Right cardiac atrium (tissue), 5 donors: ENCODE results near the gene MUC6. TPM values are rescaled to one million over a fixed set of nuclear protein-coding genes. Genes with fewer than 3 reads are reported as not detected.
"Not testable (repeated sequence)": the region's sequence is repeated elsewhere in the genome, so short reads cannot be mapped to it uniquely, and the experiment has no call there.

Source experiments
- ATAC-seq, 2 donors: fragments of 200-7000 bp; cut with Tn5 transposase; one replicate each; pipeline versions ENCODE4 v1.8.0 to v1.9.1; 2020; ENCODE audit warnings: moderate library complexity in 2 of 2, mild to moderate bottlenecking in 1 of 2
- DNase-seq, 3 donors: peaks; one replicate each; pipeline ENCODE4 v3.0.0-alpha.2; 2020
- H3K27ac ChIP-seq: one replicate; pipeline ENCODE4 v1.5.1; 2013; ENCODE audit warnings: mild to moderate bottlenecking, low read length, control low read depth, moderate library complexity
- H3K27me3 ChIP-seq: one replicate; pipeline ENCODE4 v1.6.1; 2013; ENCODE audit not compliant: control insufficient read depth, insufficient read depth
- H3K4me1 ChIP-seq: one replicate; pipeline ENCODE4 v1.6.1; 2013; ENCODE audit warnings: low read length; ENCODE audit not compliant: control insufficient read depth, insufficient read depth
- H3K4me3 ChIP-seq: one replicate; pipeline ENCODE4 v1.5.1; 2013; ENCODE audit warnings: low read length, control low read depth
- H3K9me3 ChIP-seq: one replicate; pipeline ENCODE4 v1.6.1; 2013; ENCODE audit warnings: low read length; ENCODE audit not compliant: control insufficient read depth
- WGBS: extraction: QIAGEN DNeasy Blood & Tissue Kit; methylation state at CpG from one replicate; pipeline ENCODE4 v1.1.7; 2013; 5-methylcytosine and 5-hydroxymethylcytosine counted together
- intact Hi-C, 4 donors: fragments of 100-400 bp; cut with DNase I; formaldehyde crosslinking; loops; one replicate each; pipeline versions ENCODE4 v1.11.0 to v1.14.0; 2022 to 2023
- polyA plus RNA-seq: library from polyadenylated mRNA; stranded (reverse); fragments of 200-250 nt; gene quantifications from one replicate; pipeline ENCODE4 v1.2.3, GENCODE V29; 2013
- total RNA-seq, 4 donors: library from RNA; stranded (reverse); fragmentation: NEBNext Ultra II Directional; extraction: Animal tissue kit (Norgen Biotek cat#: 25700); gene quantifications; one replicate each; pipeline ENCODE4 v1.2.1, GENCODE V29; 2021
- donor health status: healthy with polysubstance abuse.
- donor health status: DM: no; HTN: yes; CAD: no.
- donor health status: DM: no; HTN: no; CAD: no.
- donor health status: DM: no; HTN: yes; CAD: no; lungs with severe emphysema.
- donor health status: DM: yes; HTN: yes; CAD: no.

Gene MUC6
- total and polyA plus RNA-seq, 5 donors = 0.05 TPM; not detected in 4

- H3K27ac ChIP-seq = no peak overlapping the region
- 87% methylated on average over 9 of the region's 9 CpGs for WGBS
- intact Hi-C loops = no loop called here
- no peak for ATAC-seq
- H3K27me3 ChIP-seq = no peaks in the 10 kb centered on the region
- H3K4me1 ChIP-seq = no peaks in the 10 kb centered on the region
- H3K4me3 ChIP-seq = no peak overlapping the region
- DNase-seq = no peak
- no peaks in the 10 kb centered on the region for H3K9me3 ChIP-seq
Observed at GRCh38 chr11:1018091-1018490, 18.4 kb downstream of the MUC6 start.

DNA sequence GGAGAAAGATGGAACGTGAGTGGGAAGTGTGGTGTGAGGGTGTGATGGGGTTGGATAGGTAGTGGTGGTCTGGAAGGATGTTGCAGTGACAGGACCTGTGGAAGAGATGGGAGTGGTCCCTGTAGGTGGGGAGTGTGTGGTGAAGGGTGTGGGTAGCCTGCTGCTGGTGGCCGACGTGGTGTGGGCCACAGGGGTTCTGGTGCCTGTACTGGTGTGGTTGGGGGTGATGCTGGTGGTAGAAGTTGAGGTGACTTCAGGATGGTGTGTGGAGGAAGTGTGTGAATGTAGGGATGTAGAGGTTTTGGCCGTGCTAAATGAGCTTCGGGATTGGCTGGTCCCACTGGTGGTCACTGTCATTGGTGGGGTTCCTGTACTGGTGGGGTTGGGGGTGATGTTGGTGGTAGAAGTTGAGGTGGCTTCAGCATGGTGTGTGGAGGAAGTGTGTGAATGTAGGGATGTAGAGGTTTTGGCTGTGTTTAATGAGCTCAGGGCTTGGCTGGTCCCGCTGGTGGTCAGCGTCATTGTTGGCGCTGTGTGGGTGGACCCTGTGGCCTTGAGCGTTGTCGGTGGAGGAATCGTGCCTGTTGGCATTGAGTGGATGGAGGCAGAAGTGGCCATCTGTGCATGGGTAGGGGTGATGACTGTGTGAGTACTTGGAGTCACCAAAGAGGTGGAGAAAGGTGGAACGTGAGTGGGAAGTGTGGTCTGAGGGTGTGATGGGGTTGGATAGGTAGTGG lies 19.1 kb downstream of the MUC6 start:
- peak; percentile 42 to 46 for ATAC-seq
- Histone ChIP-seq H3K27ac (no peak overlapping the region), H3K4me1 (no peaks in the 10 kb centered on the region), H3K9me3 (no peaks in the 10 kb centered on the region), H3K4me3 (no peak overlapping the region), H3K27me3 (no peaks in the 10 kb centered on the region)
- intact Hi-C loops = no loop called here
- 86% methylated on average over 12 of the region's 12 CpGs for WGBS
- no peak for DNase-seq

GRCh38 chr11:1016610-1017126 lies 19.9 kb downstream of the MUC6 start:
- ATAC-seq = peak; percentile 39 to 45
- H3K27ac ChIP-seq, DNase-seq, H3K9me3 ChIP-seq, H3K4me3 ChIP-seq, intact Hi-C loops, H3K27me3 ChIP-seq, H3K4me1 ChIP-seq: not testable (repeated sequence)
- 69% methylated on average over 7 of the region's 7 CpGs for WGBS

GRCh38 chr11:1015826-1016545 lies 20.5 kb downstream of the MUC6 start:
- intact Hi-C loops = no loop called here
- no peaks in the 10 kb centered on the region for H3K4me1 ChIP-seq
- no peaks in the 10 kb centered on the region for H3K27me3 ChIP-seq
- H3K4me3 ChIP-seq = no peak overlapping the region
- no peaks in the 10 kb centered on the region for H3K9me3 ChIP-seq
- 87% methylated on average over 20 of the region's 20 CpGs for WGBS
- ATAC-seq = no peak
- no peak overlapping the region for H3K27ac ChIP-seq
- no peak for DNase-seq

GRCh38 chr11:1015064-1015463 lies 21.5 kb downstream of the MUC6 start:
- intact Hi-C loops = no loop called here
- DNase-seq (no peak), ATAC-seq (no peak)
- no peaks in the 10 kb centered on the region for H3K4me1 ChIP-seq
- WGBS = 97% methylated on average over 7 of the region's 7 CpGs
- H3K9me3 ChIP-seq = no peaks in the 10 kb centered on the region
- H3K27me3 ChIP-seq = no peaks in the 10 kb centered on the region
- no peak overlapping the region for H3K4me3 ChIP-seq
- no peak overlapping the region for H3K27ac ChIP-seq

DNA sequence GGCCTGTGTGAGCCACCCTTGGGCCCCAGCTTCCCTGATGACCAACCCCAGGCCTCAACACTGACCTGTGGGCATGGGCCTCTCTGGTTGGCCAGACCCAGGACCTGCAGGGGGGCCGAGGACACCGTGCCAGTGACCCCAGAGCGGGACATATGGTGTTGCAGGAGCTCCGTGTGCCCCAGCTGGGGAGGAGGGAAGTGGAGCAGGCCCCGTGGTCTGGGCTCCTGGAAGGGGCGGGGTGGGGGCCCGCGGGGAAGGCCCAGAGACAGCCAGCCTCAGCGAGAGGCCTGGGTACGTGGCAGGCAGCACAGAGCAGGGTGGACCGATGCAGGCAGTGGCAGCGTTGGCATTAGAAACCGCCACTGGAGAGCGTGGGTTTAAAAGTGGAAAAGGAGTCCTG lies 22.2 kb downstream of the MUC6 start:
- DNase-seq (no peak), ATAC-seq (no peak)
- Histone ChIP-seq H3K4me3 (no peak overlapping the region), H3K4me1 (no peaks in the 10 kb centered on the region), H3K9me3 (no peaks in the 10 kb centered on the region), H3K27me3 (no peaks in the 10 kb centered on the region), H3K27ac (no peak overlapping the region)
- WGBS = 91% methylated on average over 14 of the region's 14 CpGs
- intact Hi-C loops = no loop called here

DNA sequence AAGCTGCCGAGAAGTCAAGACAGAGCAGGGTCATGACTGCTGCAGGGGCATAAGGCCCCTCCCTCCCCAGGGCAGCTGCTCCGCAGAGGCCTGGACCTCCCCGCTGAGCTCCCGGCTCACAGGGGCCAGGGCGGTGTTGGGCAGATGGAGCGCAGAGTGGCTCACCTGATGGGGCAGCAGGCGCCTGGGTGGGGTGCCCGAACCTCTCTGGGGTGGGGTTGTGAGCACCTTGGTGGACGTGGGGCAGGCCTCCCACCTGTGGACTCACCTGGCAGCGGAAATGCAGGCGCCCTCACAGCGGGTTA lies 22.9 kb downstream of the MUC6 start:
- intact Hi-C loops = no loop called here
- WGBS = 94% methylated on average over 12 of the region's 12 CpGs
- Histone ChIP-seq H3K27me3 (no peaks in the 10 kb centered on the region), H3K9me3 (no peaks in the 10 kb centered on the region), H3K4me1 (no peaks in the 10 kb centered on the region), H3K27ac (no peak overlapping the region), H3K4me3 (no peak overlapping the region)
- no peak for ATAC-seq
- DNase-seq = no peak

DNA sequence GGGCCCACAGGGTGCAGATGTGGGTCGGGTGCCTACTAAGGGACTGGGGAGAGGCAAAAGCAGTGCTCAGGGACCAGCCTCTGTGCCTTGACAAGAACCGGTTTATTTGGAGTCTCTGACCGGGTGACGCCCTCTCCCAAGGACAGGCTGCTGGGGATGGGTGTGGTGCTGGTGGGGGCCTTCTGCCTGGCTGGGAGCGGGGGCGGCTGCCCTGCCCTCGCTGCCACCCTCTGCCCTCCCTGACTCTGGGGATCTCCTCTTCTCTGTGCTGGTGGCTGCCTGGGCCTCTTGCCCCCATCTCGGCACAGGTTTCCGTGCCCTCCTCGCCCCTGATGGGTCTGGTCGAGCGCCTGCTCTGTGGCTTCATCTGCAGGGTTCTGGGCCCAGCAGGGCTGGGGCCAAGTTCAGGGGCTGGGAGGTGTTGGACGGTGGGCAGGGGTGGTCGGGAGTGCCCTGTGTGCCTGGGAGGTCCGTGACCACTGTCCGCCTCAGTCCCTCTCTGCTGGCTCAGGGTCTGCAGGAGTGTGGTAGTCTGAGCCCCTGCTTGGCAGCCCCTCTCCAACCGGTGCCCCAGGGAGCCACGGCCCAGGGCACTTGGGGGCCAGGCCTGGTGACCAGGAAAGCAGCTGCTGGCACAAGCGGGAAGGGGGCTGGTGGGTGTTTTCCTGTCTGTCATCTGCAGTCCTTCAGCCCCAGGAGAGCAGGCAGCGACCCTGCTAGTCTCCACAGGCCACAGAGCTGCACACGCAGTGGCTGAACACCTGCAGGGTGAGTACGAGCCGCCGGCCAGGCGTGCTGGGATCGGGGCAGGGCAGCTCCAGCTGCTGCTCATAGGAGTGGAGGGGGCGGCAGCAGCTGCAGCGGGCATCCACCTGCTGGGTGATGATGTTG lies 23.5 kb downstream of the MUC6 start:
- intact Hi-C loops = no loop called here
- Histone ChIP-seq H3K27ac (no peak overlapping the region), H3K4me3 (no peak overlapping the region), H3K27me3 (no peaks in the 10 kb centered on the region), H3K4me1 (no peaks in the 10 kb centered on the region), H3K9me3 (no peaks in the 10 kb centered on the region)
- 88% methylated on average over 28 of the region's 28 CpGs for WGBS
- DNase-seq = peak in 1 of 3 donors; percentile 42
- ATAC-seq = no peak

DNA sequence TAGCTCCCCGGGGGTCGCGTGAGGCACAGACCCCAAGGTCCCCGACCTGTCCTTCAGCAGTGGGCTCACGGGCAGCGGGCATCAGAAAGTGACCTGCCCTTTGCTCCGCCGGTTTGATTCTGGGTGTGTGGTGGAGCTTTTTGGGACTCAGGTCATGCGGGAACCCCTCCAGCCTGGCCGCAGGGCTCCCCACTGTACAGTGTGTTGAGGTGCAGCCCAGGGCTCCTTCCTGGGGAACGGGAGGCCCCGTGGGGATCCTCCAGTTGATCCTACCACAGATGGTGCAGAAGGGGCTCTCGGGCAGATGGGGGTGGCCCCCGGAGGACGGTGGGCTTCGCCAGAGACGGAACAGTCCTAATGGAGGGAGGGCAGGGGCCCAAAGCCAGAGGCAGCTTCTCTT lies 24.2 kb downstream of the MUC6 start:
- WGBS = 90% methylated on average over 17 of the region's 17 CpGs
- no peaks in the 10 kb centered on the region for H3K9me3 ChIP-seq
- no peak for ATAC-seq
- H3K27me3 ChIP-seq = no peaks in the 10 kb centered on the region
- no peak overlapping the region for H3K4me3 ChIP-seq
- H3K27ac ChIP-seq = no peak overlapping the region
- no peak for DNase-seq
- H3K4me1 ChIP-seq = no peaks in the 10 kb centered on the region
- intact Hi-C loops = no loop called here

DNA sequence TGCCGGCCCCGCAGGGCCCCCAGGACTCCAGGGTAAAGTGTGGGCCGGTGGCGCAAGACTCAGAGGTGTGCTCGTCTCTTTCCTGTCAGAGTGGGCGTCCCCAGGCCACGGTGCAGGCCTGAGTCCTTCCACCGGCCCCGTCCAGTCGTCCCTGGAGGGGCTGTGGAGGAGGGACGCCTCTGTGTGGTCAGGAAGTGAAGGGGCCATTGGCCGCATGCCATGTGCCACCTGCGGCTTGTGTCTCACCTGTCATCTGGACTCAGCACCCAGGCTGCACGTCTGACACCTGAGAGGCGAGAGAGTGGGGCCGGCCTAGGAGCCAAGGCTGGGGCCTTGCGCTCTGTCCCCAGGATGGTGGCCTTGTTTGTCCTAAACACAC lies 25.2 kb downstream of the MUC6 start:
- Histone ChIP-seq H3K4me1 (no peaks in the 10 kb centered on the region), H3K4me3 (no peak overlapping the region), H3K27me3 (no peaks in the 10 kb centered on the region), H3K9me3 (no peaks in the 10 kb centered on the region), H3K27ac (no peak overlapping the region)
- WGBS = 86% methylated on average over 17 of the region's 17 CpGs
- intact Hi-C loops = no loop called here
- DNase-seq (no peak), ATAC-seq (no peak)
